ENCODE measurements around the gene TMPRSS13.

DNA sequence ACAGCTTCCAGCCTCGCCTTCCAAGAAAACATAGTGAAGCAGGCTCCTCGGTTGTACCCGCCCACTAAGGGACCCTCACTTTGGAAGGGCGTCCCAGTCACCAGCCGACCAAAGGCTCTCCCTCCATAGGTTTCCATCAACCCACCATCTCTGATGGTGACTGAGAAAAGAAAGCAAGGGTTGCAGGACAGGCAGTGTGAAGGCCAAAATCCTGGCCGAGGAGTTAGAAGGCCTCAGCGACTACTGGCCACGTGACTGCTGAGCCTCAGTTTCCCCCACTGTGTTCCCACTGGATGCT, 55.4 kb downstream of the TMPRSS13 start:
- no peak for TF ChIP-seq ESRRB (CRISPR knock-in tag; IDR thresholded peaks at IDR 0.05; ENCODE audit: borderline replicate concordance)
- TF ChIP-seq TRIM28 (IDR thresholded peaks at IDR 0.05), result no peak
- TF ChIP-seq ZNF232 (CRISPR knock-in tag; IDR thresholded peaks at IDR 0.05), result no peak
- TF ChIP-seq NR1H2 (CRISPR knock-in tag; IDR thresholded peaks at IDR 0.05), result no peak
- TF ChIP-seq RAD21 (CRISPR knock-in tag; conservative IDR thresholded peaks at IDR 0.05 in 1 of 2, IDR thresholded peaks at IDR 0.05 in 1 of 2), result no peak
- TF ChIP-seq, protein P1, sequence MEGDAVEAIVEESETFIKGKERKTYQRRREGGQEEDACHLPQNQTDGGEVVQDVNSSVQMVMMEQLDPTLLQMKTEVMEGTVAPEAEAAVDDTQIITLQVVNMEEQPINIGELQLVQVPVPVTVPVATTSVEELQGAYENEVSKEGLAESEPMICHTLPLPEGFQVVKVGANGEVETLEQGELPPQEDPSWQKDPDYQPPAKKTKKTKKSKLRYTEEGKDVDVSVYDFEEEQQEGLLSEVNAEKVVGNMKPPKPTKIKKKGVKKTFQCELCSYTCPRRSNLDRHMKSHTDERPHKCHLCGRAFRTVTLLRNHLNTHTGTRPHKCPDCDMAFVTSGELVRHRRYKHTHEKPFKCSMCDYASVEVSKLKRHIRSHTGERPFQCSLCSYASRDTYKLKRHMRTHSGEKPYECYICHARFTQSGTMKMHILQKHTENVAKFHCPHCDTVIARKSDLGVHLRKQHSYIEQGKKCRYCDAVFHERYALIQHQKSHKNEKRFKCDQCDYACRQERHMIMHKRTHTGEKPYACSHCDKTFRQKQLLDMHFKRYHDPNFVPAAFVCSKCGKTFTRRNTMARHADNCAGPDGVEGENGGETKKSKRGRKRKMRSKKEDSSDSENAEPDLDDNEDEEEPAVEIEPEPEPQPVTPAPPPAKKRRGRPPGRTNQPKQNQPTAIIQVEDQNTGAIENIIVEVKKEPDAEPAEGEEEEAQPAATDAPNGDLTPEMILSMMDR (IDR thresholded peaks at IDR 0.05 in 2 of 3, conservative IDR thresholded peaks at IDR 0.05 in 1 of 3; ENCODE audit: insufficient read depth in 2 of 3, low read depth in 1 of 3, low read length in 3 of 3), result no peak
- TF ChIP-seq SP1 (CRISPR knock-in tag; IDR thresholded peaks at IDR 0.05), result no peak
- TF ChIP-seq KAT8 (IDR thresholded peaks at IDR 0.05; ENCODE audit: low read depth), result no peak

Measured in K562 (cell line).